Vagina (tissue), 2 donors: ENCODE measurements around the gene MTMR12.

Source experiments
- POLR2A ChIP-seq, 2 donors: fragments of 450-650 bp; IDR thresholded peaks; one replicate each; pipeline ENCODE4 v1.6.1; 2017; ENCODE audit warnings: antibody characterized with exemption in 2 of 2, mild to moderate bottlenecking in 2 of 2, moderate library complexity in 2 of 2
- POLR2AphosphoS5 ChIP-seq, 2 donors: sonication (generic); formaldehyde crosslinking; IDR thresholded peaks; one replicate each; pipeline ENCODE4 v1.9.0; 2017; ENCODE audit warnings: antibody characterized with exemption in 2 of 2, mild to moderate bottlenecking in 2 of 2, low read depth in 1 of 2; ENCODE audit not compliant: insufficient read depth in 1 of 2

DNA sequence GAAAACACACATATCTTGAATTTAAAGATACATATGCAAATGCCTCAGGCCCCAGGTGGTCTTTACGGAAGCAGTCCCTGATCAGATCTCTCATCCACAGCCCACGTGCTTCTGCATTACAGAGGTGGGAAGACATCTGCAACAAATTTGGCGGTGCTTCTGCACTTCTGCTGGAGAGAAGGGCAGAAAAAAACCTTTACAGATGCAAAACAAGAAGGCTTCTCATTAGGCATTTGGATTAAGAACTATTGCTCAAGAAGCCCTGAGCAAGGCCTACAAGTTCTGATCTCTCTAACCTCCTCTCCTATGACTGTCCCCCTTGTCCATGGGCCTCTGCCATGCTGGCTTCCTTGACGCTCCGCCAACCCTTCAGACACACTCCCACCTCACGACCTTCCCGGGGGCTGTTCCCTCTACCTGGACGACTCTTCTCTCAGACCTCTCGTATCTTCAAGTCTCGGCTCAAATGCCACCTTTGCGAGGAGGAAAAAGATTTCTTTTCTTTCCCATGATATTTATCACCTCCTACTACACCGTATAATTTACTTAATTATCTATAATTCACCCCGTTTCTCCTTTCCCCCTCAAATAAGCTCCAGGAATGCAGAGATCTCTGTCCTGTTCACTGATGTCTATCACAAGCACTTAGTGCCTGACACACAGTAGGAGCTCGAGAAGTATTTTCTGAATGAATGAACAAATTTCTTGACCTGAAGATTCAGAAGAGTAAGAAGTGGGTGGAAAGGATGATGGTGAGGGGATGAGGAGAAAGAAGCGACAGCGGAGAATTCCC lies 1.1 kb downstream of the MTMR12 start:
- no peak for TF ChIP-seq POLR2A (IDR thresholded peaks at IDR 0.05)
- TF ChIP-seq POLR2AphosphoS5 (IDR thresholded peaks at IDR 0.05; ENCODE audit: insufficient read depth in 1 of 2, low read depth in 1 of 2), result no peak
